GM12878 (cell line): ENCODE measurements around the gene COL5A1.

Experiments
- BRCA1 ChIP-seq: IDR thresholded peaks from 2 replicates; pipeline ENCODE4 v1.6.1; 2011; ENCODE audit warnings: low read depth, low read length, improper control_type of control experiment
- CEBPB ChIP-seq, 2 experiments: fragments of 150-350 bp in 1 of 2; IDR thresholded peaks; 2 replicates each; pipeline ENCODE4 v1.6.1; 2012 to 2014; ENCODE audit warnings: low read depth in 2 of 2, low read length in 2 of 2, borderline replicate concordance in 1 of 2, inconsistent platforms in 1 of 2
- CHD2 ChIP-seq: IDR thresholded peaks from 2 replicates; pipeline ENCODE4 v1.6.1; 2011; ENCODE audit warnings: low read depth, low read length, improper control_type of control experiment, borderline replicate concordance
- CREM ChIP-seq: IDR thresholded peaks from 2 replicates; pipeline ENCODE4 v1.6.1; 2014; ENCODE audit warnings: antibody characterized with exemption, low read depth
- EP300 ChIP-seq, 2 experiments: fragments of 150-350 bp in 1 of 2; IDR thresholded peaks; 2 replicates each; pipeline ENCODE4 v1.6.1; 2011 to 2012; ENCODE audit warnings: low read depth in 2 of 2, low read length in 2 of 2, borderline replicate concordance in 1 of 2, improper control_type of control experiment in 1 of 2, inconsistent platforms in 1 of 2; ENCODE audit not compliant: control insufficient read depth in 1 of 2
- ETV6 ChIP-seq, 2 experiments: fragments of 450-650 bp in 1 of 2; IDR thresholded peaks in 1 of 2; conservative IDR thresholded peaks in 1 of 2; 2 replicates each; pipeline ENCODE4 v1.6.1; 2014; ENCODE audit warnings: antibody characterized with exemption in 1 of 2, borderline replicate concordance in 1 of 2, low read depth in 1 of 2, mild to moderate bottlenecking in 1 of 2, moderate library complexity in 1 of 2
- KAT2A ChIP-seq: conservative IDR thresholded peaks from 2 replicates; pipeline ENCODE4 v1.6.1; 2011; ENCODE audit warnings: low read depth, low read length; ENCODE audit not compliant: control insufficient read depth
- MEF2A ChIP-seq: IDR thresholded peaks from 2 replicates; pipeline ENCODE4 v1.6.1; 2011; ENCODE audit warnings: low read depth, mild to moderate bottlenecking, low read length, moderate library complexity; ENCODE audit not compliant: insufficient read depth
- POLR2AphosphoS2 ChIP-seq: IDR thresholded peaks from 2 replicates; pipeline ENCODE4 v1.6.1; 2011; ENCODE audit warnings: low read depth, mild to moderate bottlenecking, low read length, improper control_type of control experiment, moderate library complexity
- RCOR1 ChIP-seq: conservative IDR thresholded peaks from 2 replicates; pipeline ENCODE4 v1.6.1; 2012; ENCODE audit warnings: low read depth, low read length, improper control_type of control experiment
- SP1 ChIP-seq: IDR thresholded peaks from one replicate; pipeline ENCODE4 v1.6.1; 2011; ENCODE audit warnings: low read depth, low read length
- STAT3 ChIP-seq: IDR thresholded peaks from 2 replicates; pipeline ENCODE4 v1.6.1; 2011; ENCODE audit warnings: low read depth, low read length, improper control_type of control experiment
- TCF12 ChIP-seq: IDR thresholded peaks from 2 replicates; pipeline ENCODE4 v1.6.1; 2011; ENCODE audit warnings: low read depth, mild to moderate bottlenecking, low read length
- TF ChIP-seq, protein P1 (sequence below), 3 experiments: IDR thresholded peaks in 2 of 3; conservative IDR thresholded peaks in 1 of 3; 2 replicates each; pipeline ENCODE4 v1.5.1; 2011; ENCODE audit warnings: low read depth in 3 of 3, low read length in 3 of 3, mild to moderate bottlenecking in 3 of 3, control low read depth in 2 of 3, moderate library complexity in 2 of 3, inconsistent platforms in 1 of 3, mixed read lengths in 1 of 3; ENCODE audit not compliant: control insufficient read depth in 2 of 3, insufficient read depth in 1 of 3; ENCODE audit errors: extremely low read depth in 1 of 3

DNA sequence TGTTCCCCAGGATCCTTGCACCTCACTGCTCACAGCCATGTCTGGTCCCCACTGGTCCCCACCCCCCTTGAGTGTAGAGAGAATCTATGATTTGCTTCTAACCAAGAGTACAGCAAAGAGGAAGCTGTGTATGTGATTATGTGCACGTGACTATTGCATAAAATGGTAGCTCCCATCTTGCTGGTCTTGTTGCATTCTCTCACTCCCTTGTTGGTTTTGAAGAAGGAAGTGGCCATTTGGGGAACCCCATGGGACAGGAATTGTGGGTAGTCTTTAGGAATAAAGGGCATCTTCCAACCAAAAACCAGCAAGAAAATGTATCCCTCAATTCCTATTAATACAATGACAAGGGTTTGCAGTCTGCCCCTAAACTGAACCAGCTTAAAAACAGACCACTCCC, 233.8 kb downstream of the COL5A1 start:
- no peak for TF ChIP-seq STAT3
- no peak for TF ChIP-seq CREM
- TF ChIP-seq, protein P1, sequence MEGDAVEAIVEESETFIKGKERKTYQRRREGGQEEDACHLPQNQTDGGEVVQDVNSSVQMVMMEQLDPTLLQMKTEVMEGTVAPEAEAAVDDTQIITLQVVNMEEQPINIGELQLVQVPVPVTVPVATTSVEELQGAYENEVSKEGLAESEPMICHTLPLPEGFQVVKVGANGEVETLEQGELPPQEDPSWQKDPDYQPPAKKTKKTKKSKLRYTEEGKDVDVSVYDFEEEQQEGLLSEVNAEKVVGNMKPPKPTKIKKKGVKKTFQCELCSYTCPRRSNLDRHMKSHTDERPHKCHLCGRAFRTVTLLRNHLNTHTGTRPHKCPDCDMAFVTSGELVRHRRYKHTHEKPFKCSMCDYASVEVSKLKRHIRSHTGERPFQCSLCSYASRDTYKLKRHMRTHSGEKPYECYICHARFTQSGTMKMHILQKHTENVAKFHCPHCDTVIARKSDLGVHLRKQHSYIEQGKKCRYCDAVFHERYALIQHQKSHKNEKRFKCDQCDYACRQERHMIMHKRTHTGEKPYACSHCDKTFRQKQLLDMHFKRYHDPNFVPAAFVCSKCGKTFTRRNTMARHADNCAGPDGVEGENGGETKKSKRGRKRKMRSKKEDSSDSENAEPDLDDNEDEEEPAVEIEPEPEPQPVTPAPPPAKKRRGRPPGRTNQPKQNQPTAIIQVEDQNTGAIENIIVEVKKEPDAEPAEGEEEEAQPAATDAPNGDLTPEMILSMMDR (IDR thresholded peaks at IDR 0.05 in 2 of 3, conservative IDR thresholded peaks at IDR 0.05 in 1 of 3; ENCODE audit: control insufficient read depth in 2 of 3, extremely low read depth in 1 of 3, insufficient read depth in 1 of 3, low read depth in 3 of 3, low read length in 3 of 3), result no peak
- no peak for TF ChIP-seq RCOR1
- TF ChIP-seq MEF2A, result no peak
- TF ChIP-seq EP300 (IDR thresholded peaks at IDR 0.05; ENCODE audit: borderline replicate concordance in 1 of 2, control insufficient read depth in 1 of 2, low read depth in 2 of 2, low read length in 2 of 2), result no peak
- TF ChIP-seq KAT2A, result no peak
- TF ChIP-seq CHD2, result no peak
- TF ChIP-seq CEBPB (IDR thresholded peaks at IDR 0.05; ENCODE audit: borderline replicate concordance in 1 of 2, low read depth in 2 of 2, low read length in 2 of 2), result no peak
- TF ChIP-seq POLR2AphosphoS2, result no peak
- no peak for TF ChIP-seq BRCA1
- TF ChIP-seq TCF12, result no peak
- no peak for TF ChIP-seq ETV6 (conservative IDR thresholded peaks at IDR 0.05 in 1 of 2, IDR thresholded peaks at IDR 0.05 in 1 of 2; ENCODE audit: borderline replicate concordance in 1 of 2, low read depth in 1 of 2)
- no peak for TF ChIP-seq SP1
